HFF-Myc (cell line): ENCODE results near the gene RNF217.
"Not testable (repeated sequence)": the region's sequence is repeated elsewhere in the genome, so short reads cannot be mapped to it uniquely, and the experiment has no call there.

Experiments
- DNase-seq: peaks from one replicate; pipeline ENCODE4 v3.0.0-alpha.2; 2011; ENCODE audit warnings: low read depth; ENCODE audit errors: extremely low read depth
- H3K4me3 ChIP-seq: replicated peaks from 2 replicates; pipeline ENCODE4 v1.5.1; 2011; ENCODE audit warnings: low read depth, mild to moderate bottlenecking, control low read depth, low read length
- CTCF ChIP-seq: IDR thresholded peaks from 2 replicates; pipeline ENCODE4 v1.5.1; 2012; ENCODE audit warnings: mild to moderate bottlenecking, low read depth, low read length, control low read depth; ENCODE audit errors: missing control alignments

The RNF217 gene

GRCh38 chr6:125022391-125022989, 60.3 kb downstream of the RNF217 start:
- TF ChIP-seq CTCF, result no peak
- H3K4me3 ChIP-seq, result no peak overlapping the region
- DNase-seq, result no peak

GRCh38 chr6:125025164-125025854, 63.1 kb downstream of the RNF217 start:
- no peak for DNase-seq
- TF ChIP-seq CTCF, result no peak
- H3K4me3 ChIP-seq, result no peak overlapping the region

- no peak for DNase-seq
- H3K4me3 ChIP-seq, result no peak overlapping the region
- no peak for TF ChIP-seq CTCF
Measured at GRCh38 chr6:125027287-125027686, 65.0 kb downstream of the RNF217 start.

- DNase-seq, result no peak
- TF ChIP-seq CTCF, result no peak
- H3K4me3 ChIP-seq, result no peak overlapping the region
Measured at GRCh38 chr6:125030969-125031368, 68.7 kb downstream of the RNF217 start.

GRCh38 chr6:125031385-125031784, 69.1 kb downstream of the RNF217 start:
- H3K4me3 ChIP-seq, result no peak overlapping the region
- TF ChIP-seq CTCF, result no peak
- DNase-seq, result no peak

- H3K4me3 ChIP-seq, DNase-seq: not testable (repeated sequence)
Measured at GRCh38 chr6:125034929-125035328, 72.7 kb downstream of the RNF217 start.

- not testable (repeated sequence) for H3K4me3 ChIP-seq, DNase-seq
Measured at GRCh38 chr6:125036486-125036885, 74.2 kb downstream of the RNF217 start.

- no peak overlapping the region for H3K4me3 ChIP-seq
- TF ChIP-seq CTCF, result no peak
- no peak for DNase-seq
Measured at GRCh38 chr6:125037827-125038226, 75.6 kb downstream of the RNF217 start.
